CD4-positive, alpha-beta T cell (primary cell): ENCODE data around the gene HECTD1. TPM values are rescaled to one million over a fixed set of nuclear protein-coding genes. Genes with fewer than 3 reads are reported as not detected.
"Not testable (repeated sequence)": the region's sequence is repeated elsewhere in the genome, so short reads cannot be mapped to it uniquely, and the experiment has no call there.

Source experiments
- ATAC-seq: fragments of 200-7000 bp; cut with Tn5 transposase; one replicate; pipeline ENCODE4 v1.10.0; 2022; ENCODE audit warnings: mild to moderate bottlenecking; ENCODE audit not compliant: poor library complexity
- CTCF ChIA-PET: fragments of 350-600 bp; sonication (Branson Sonifier 250); formaldehyde crosslinking; loops from one replicate; lab custom pipeline; 2021; ENCODE audit warnings: antibody characterized with exemption, inconsistent platforms; lab: Charles Lee
- POLR2A ChIA-PET: fragments of 350-600 bp; sonication (Branson Sonifier 250); formaldehyde crosslinking; loops from one replicate; lab custom pipeline; 2021; ENCODE audit warnings: antibody characterized with exemption, inconsistent platforms; lab: Charles Lee
- DNase-seq, 14 experiments: peaks; one replicate each; pipeline ENCODE4 v3.0.0-alpha.2; 2013 to 2020; ENCODE audit warnings: mixed read lengths in 2 of 14
- H3K27ac ChIP-seq, 2 donors: one replicate each; pipeline versions ENCODE4 v1.5.1 to v1.7.0; 2013; ENCODE audit warnings: low read length in 2 of 2, low read depth in 1 of 2, mild to moderate bottlenecking in 1 of 2
- H3K27me3 ChIP-seq, 2 experiments: 1 replicate in 1 of 2; 2 replicates in 1 of 2; pipeline versions ENCODE4 v1.6.1 to v1.7.0; 2013; ENCODE audit warnings: low read length in 2 of 2, control low read depth in 1 of 2, mild to moderate bottlenecking in 1 of 2, moderate library complexity in 1 of 2; ENCODE audit not compliant: insufficient read depth in 2 of 2, control insufficient read depth in 1 of 2
- H3K36me3 ChIP-seq: one replicate; pipeline ENCODE4 v1.6.1; 2013; ENCODE audit warnings: low read length, control low read depth; ENCODE audit not compliant: insufficient read depth
- H3K4me1 ChIP-seq: one replicate; pipeline ENCODE4 v1.6.1; 2013; ENCODE audit warnings: low read length, control low read depth; ENCODE audit not compliant: insufficient read depth
- H3K4me3 ChIP-seq: one replicate; pipeline ENCODE4 v1.5.1; 2013; ENCODE audit warnings: mild to moderate bottlenecking, low read length, moderate library complexity
- H3K9me3 ChIP-seq, 2 experiments: 1 replicate in 1 of 2; 2 replicates in 1 of 2; pipeline versions ENCODE4 v1.6.1 to v1.7.0; 2013; ENCODE audit warnings: low read length in 2 of 2, mild to moderate bottlenecking in 2 of 2, control low read depth in 1 of 2, moderate library complexity in 1 of 2; ENCODE audit not compliant: control insufficient read depth in 1 of 2, insufficient read depth in 1 of 2
- H3K27ac Mint-ChIP-seq: one replicate; pipeline ENCODE4 v1.8.0; 2020; ENCODE audit warnings: mixed read lengths
- H3K27me3 Mint-ChIP-seq: one replicate; pipeline ENCODE4 v1.8.0; 2021; ENCODE audit warnings: mixed read lengths
- H3K36me3 Mint-ChIP-seq: one replicate; pipeline ENCODE4 v1.8.0; 2021; ENCODE audit warnings: low read depth, mixed read lengths
- H3K4me1 Mint-ChIP-seq: one replicate; pipeline ENCODE4 v1.8.0; 2021; ENCODE audit warnings: low read depth, mixed read lengths
- H3K4me3 Mint-ChIP-seq: one replicate; pipeline ENCODE4 v1.8.0; 2020; ENCODE audit warnings: mild to moderate bottlenecking, mixed read lengths
- H3K9me3 Mint-ChIP-seq: one replicate; pipeline ENCODE4 v1.8.0; 2020; ENCODE audit warnings: mixed read lengths
- CTCF ChIP-seq: fragments of 200-600 bp; IDR thresholded peaks from one replicate; pipeline ENCODE4 v1.8.0; 2022; ENCODE audit warnings: antibody characterized with exemption, mild to moderate bottlenecking
- intact Hi-C, 2 experiments: fragments of 100-400 bp; cut with DNase I in 1 of 2; cut with micrococcal nuclease in 1 of 2; formaldehyde crosslinking; loops; one replicate each; pipeline versions ENCODE4 v1.15.1 to v1.9.0; 2023 to 2025; cut with DNase I, micrococcal nuclease
- total RNA-seq, 174 experiments: library from RNA in 2 of 174; stranded (reverse) in 2 of 174; gene quantifications; one replicate each; pipeline ENCODE4 v1.2.3 and lab custom pipeline; 2021 to 2026

Gene HECTD1
- total RNA-seq, 2 experiments from 2014 or later = 162 to 168 TPM

DNA sequence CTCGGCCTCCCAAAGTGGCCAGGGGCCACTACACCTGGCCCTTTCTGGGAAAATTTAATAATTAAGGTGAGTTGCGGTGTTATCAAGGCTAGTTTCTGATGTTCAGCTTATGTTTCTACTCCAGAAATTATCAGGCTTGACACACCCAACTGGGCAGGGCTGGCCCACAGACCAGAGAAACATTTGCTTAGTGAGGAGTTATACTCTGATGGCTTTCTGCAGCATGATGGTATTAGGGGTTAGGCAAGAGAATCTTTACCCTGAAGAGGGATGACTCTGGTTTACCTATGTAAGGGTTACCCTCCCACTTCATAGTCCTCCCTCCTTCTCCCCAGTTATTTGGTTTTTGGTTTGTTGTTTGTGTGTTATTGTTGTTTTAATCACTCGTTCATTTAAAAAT is 24.5 kb upstream of the HECTD1 start:
- H3K4me3 ChIP-seq = no peak overlapping the region
- H3K4me1 Mint-ChIP-seq = no peaks in the 10 kb centered on the region
- no peaks in the 10 kb centered on the region for H3K9me3 ChIP-seq
- H3K4me1 ChIP-seq = no peaks in the 10 kb centered on the region
- H3K36me3 Mint-ChIP-seq = no peaks in the 10 kb centered on the region
- no peaks in the 10 kb centered on the region for H3K9me3 Mint-ChIP-seq
- no peaks in the 10 kb centered on the region for H3K27me3 ChIP-seq
- CTCF ChIA-PET = no interaction called here
- no peak overlapping the region for H3K4me3 Mint-ChIP-seq
- no peak for DNase-seq
- intact Hi-C loops = no loop called here
- ATAC-seq = no peak
- POLR2A ChIA-PET = no interaction called here
- no peak overlapping the region for H3K27ac Mint-ChIP-seq
- no peak overlapping the region for H3K27ac ChIP-seq
- no peaks in the 10 kb centered on the region for H3K36me3 ChIP-seq
- no peaks in the 10 kb centered on the region for H3K27me3 Mint-ChIP-seq
- TF ChIP-seq CTCF = no peak

DNA sequence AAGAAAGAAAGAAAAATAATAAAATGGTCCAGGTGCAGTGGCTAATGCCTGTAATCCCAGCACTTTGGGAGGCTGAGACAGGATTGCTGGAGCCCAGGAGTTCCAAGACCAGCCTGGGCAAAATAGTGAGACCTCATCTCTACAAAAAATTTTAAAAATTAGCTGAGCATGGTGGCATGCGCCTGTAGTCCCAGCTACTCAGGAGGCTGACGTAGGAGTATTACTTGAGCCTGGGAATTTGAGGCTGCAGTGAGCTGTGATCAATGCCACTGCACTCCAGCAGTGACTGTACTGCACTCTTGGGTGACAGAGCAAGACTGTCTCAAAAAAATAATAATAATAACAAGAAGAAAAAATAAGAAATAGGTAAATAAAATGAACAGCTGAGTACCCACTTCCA is 23.7 kb upstream of the HECTD1 start:
- H3K4me3 ChIP-seq, intact Hi-C loops, H3K27ac ChIP-seq, H3K4me1 Mint-ChIP-seq, H3K4me3 Mint-ChIP-seq, H3K36me3 ChIP-seq, H3K9me3 ChIP-seq, H3K9me3 Mint-ChIP-seq, DNase-seq, H3K36me3 Mint-ChIP-seq, CTCF ChIA-PET, H3K4me1 ChIP-seq, H3K27me3 ChIP-seq, H3K27ac Mint-ChIP-seq, H3K27me3 Mint-ChIP-seq, ATAC-seq: not testable (repeated sequence)
- POLR2A ChIA-PET = interaction anchor here (0.7 kb wide), 1 partner anchor 10 kb away, joined by 3 read pairs; no protein-coding TSS in a partner anchor

- H3K36me3 Mint-ChIP-seq = no peaks in the 10 kb centered on the region
- CTCF ChIA-PET = no interaction called here
- H3K4me1 ChIP-seq = no peaks in the 10 kb centered on the region
- no peak overlapping the region for H3K4me3 Mint-ChIP-seq
- no peaks in the 10 kb centered on the region for H3K27me3 ChIP-seq
- no peak overlapping the region for H3K27ac Mint-ChIP-seq
- no peak overlapping the region for H3K4me3 ChIP-seq
- no peaks in the 10 kb centered on the region for H3K9me3 Mint-ChIP-seq
- H3K27ac ChIP-seq = no peak overlapping the region
- ATAC-seq = no peak
- no peak for DNase-seq
- intact Hi-C loops = no loop called here
- TF ChIP-seq CTCF = no peak
- no peaks in the 10 kb centered on the region for H3K36me3 ChIP-seq
- POLR2A ChIA-PET = interaction anchor here (0.7 kb wide), 1 partner anchor 9 kb away, joined by 3 read pairs; no protein-coding TSS in a partner anchor
- no peaks in the 10 kb centered on the region for H3K27me3 Mint-ChIP-seq
- H3K9me3 ChIP-seq = peaks cover 0 to 3% of the 10 kb centered on the region in 2 experiments
- H3K4me1 Mint-ChIP-seq = no peaks in the 10 kb centered on the region
Measured at GRCh38 chr14:31230573-31230958, 23.0 kb upstream of the HECTD1 start.
